IMR-90 (cell line): ENCODE data around the gene LCE1A. TPM values are rescaled to one million over a fixed set of nuclear protein-coding genes. Genes with fewer than 3 reads are reported as not detected.

Experiments
- ATAC-seq: fragments of 200-7000 bp; cut with Tn5 transposase; 2 replicates; pipeline ENCODE4 v1.9.1; 2020; ENCODE audit warnings: low read depth, mild to moderate bottlenecking, moderate library complexity
- BruUV-seq: library from RNA; stranded (reverse); fragments of 400-500 nt; replicated peaks from 2 replicates; lab custom pipeline; 2021; lab: Mats Ljungman, UMichigan
- CTCF ChIA-PET: fragments of 300-600 bp; formaldehyde crosslinking; extraction: SDS; loops from one replicate; lab custom pipeline; 2021; ENCODE audit warnings: antibody characterized with exemption; lab: Yijun Ruan, JAX
- POLR2A ChIA-PET: fragments of 300-600 bp; sonication (Branson Sonifier 250); formaldehyde crosslinking; loops from one replicate; lab custom pipeline; 2022; ENCODE audit warnings: antibody characterized with exemption; ENCODE audit not compliant: unreplicated experiment; lab: Charles Lee
- DNase-seq: peaks from one replicate; pipeline ENCODE4 v3.0.0; 2013
- H2AFZ ChIP-seq: replicated peaks from 2 replicates; pipeline ENCODE3; 2013; ENCODE audit warnings: low read length, mild to moderate bottlenecking; ENCODE audit not compliant: poor library complexity
- H2AK5ac ChIP-seq: 2 replicates; pipeline ENCODE4 v1.6.1; 2013; ENCODE audit warnings: low read depth, low read length, inconsistent platforms
- H2AK9ac ChIP-seq: replicated peaks from 2 replicates; pipeline ENCODE3; 2013; ENCODE audit warnings: mild to moderate bottlenecking, low read depth, low read length, moderate library complexity; ENCODE audit not compliant: poor library complexity
- H2BK120ac ChIP-seq: 2 replicates; pipeline ENCODE4 v1.6.1; 2013; ENCODE audit warnings: low read depth, low read length, inconsistent platforms
- H2BK15ac ChIP-seq: 3 replicates; pipeline ENCODE4 v1.6.1; 2013; ENCODE audit warnings: low read depth, low read length, inconsistent platforms
- H2BK20ac ChIP-seq: 2 replicates; pipeline ENCODE4 v1.6.1; 2013; ENCODE audit warnings: low read depth, mild to moderate bottlenecking, inconsistent platforms, low read length, moderate library complexity
- H2BK5ac ChIP-seq: 2 replicates; pipeline ENCODE4 v1.6.1; 2013; ENCODE audit warnings: mild to moderate bottlenecking, low read depth, low read length, inconsistent platforms; ENCODE audit not compliant: poor library complexity, severe bottlenecking
- H3K14ac ChIP-seq: replicated peaks from 2 replicates; pipeline ENCODE4 v1.6.1; 2013; ENCODE audit warnings: low read depth, low read length, inconsistent platforms
- H3K18ac ChIP-seq: 2 replicates; pipeline ENCODE4 v1.6.1; 2013; ENCODE audit warnings: low read depth, low read length, control low read depth
- H3K23ac ChIP-seq: 2 replicates; pipeline ENCODE4 v1.6.1; 2013; ENCODE audit warnings: low read depth, low read length, inconsistent platforms
- H3K27ac ChIP-seq: 2 replicates; pipeline ENCODE4 v1.5.1; 2013; ENCODE audit warnings: mild to moderate bottlenecking, control low read depth, low read length; ENCODE audit not compliant: insufficient read depth
- H3K27me3 ChIP-seq: 2 replicates; pipeline ENCODE4 v1.6.1; 2013; ENCODE audit warnings: low read length; ENCODE audit not compliant: control insufficient read depth, insufficient read depth
- H3K36me3 ChIP-seq: 2 replicates; pipeline ENCODE4 v1.6.1; 2013; ENCODE audit warnings: low read length, mixed read lengths; ENCODE audit not compliant: control insufficient read depth, insufficient read depth
- H3K4ac ChIP-seq: 2 replicates; pipeline ENCODE4 v1.6.1; 2013; ENCODE audit warnings: low read depth, low read length, inconsistent platforms
- H3K4me1 ChIP-seq: 2 replicates; pipeline ENCODE4 v1.6.1; 2013; ENCODE audit warnings: low read length, mixed read lengths; ENCODE audit not compliant: control insufficient read depth, insufficient read depth
- H3K4me2 ChIP-seq: 2 replicates; pipeline ENCODE4 v1.6.1; 2013; ENCODE audit warnings: low read depth, mild to moderate bottlenecking, control low read depth, low read length, moderate library complexity
- H3K4me3 ChIP-seq: 2 replicates; pipeline ENCODE4 v1.5.1; 2013; ENCODE audit warnings: low read depth, mild to moderate bottlenecking, control low read depth, low read length, moderate library complexity; ENCODE audit not compliant: insufficient read depth
- H3K56ac ChIP-seq: 2 replicates; pipeline ENCODE4 v1.6.1; 2013; ENCODE audit warnings: low read length, inconsistent platforms; ENCODE audit not compliant: insufficient read depth; ENCODE audit errors: extremely low read depth
- H3K79me1 ChIP-seq, 2 experiments: 2 replicates each; pipeline ENCODE4 v1.6.1; 2013; ENCODE audit warnings: low read length in 2 of 2, inconsistent platforms in 1 of 2, low read depth in 1 of 2
- H3K9ac ChIP-seq: 2 replicates; pipeline ENCODE4 v1.6.1; 2013; ENCODE audit warnings: low read depth, low read length, control low read depth
- H3K9me1 ChIP-seq: 2 replicates; pipeline ENCODE4 v1.6.1; 2013; ENCODE audit warnings: low read length, inconsistent platforms; ENCODE audit not compliant: insufficient read depth
- H3K9me3 ChIP-seq: 2 replicates; pipeline ENCODE4 v1.6.1; 2013; ENCODE audit warnings: low read length; ENCODE audit not compliant: control insufficient read depth, insufficient read depth
- H4K20me1 ChIP-seq: 2 replicates; pipeline ENCODE4 v1.6.1; 2013; ENCODE audit warnings: low read length, inconsistent platforms; ENCODE audit not compliant: insufficient read depth
- H4K5ac ChIP-seq: 2 replicates; pipeline ENCODE4 v1.6.1; 2013; ENCODE audit warnings: mild to moderate bottlenecking, low read depth, low read length, control low read depth
- H4K8ac ChIP-seq, 2 experiments: 2 replicates each; pipeline ENCODE4 v1.6.1; 2013; ENCODE audit warnings: low read depth in 2 of 2, low read length in 2 of 2, control low read depth in 1 of 2, inconsistent platforms in 1 of 2
- H4K91ac ChIP-seq: 2 replicates; pipeline ENCODE4 v1.6.1; 2013; ENCODE audit warnings: low read depth, low read length, inconsistent platforms; ENCODE audit not compliant: insufficient read depth
- CEBPB ChIP-seq: IDR thresholded peaks from 2 replicates; pipeline ENCODE4 v1.6.1; 2012; ENCODE audit warnings: low read depth, low read length, improper control_type of control experiment
- MAFK ChIP-seq: IDR thresholded peaks from 2 replicates; pipeline ENCODE4 v1.6.1; 2012; ENCODE audit warnings: low read depth, low read length, improper control_type of control experiment
- USF2 ChIP-seq: fragments of 150-350 bp; IDR thresholded peaks from 2 replicates; pipeline ENCODE4 v1.6.1; 2017; ENCODE audit warnings: mild to moderate bottlenecking, antibody characterized with exemption, low read length, low read depth
- WGBS, 2 experiments: methylation state at CpG; one replicate each; pipeline versions ENCODE4 v1.1.5 to v1.1.7; 2013; ENCODE audit warnings: missing lambda C conversion rate in 2 of 2; ENCODE audit not compliant: insufficient read length in 1 of 2; ENCODE audit errors: extremely low coverage in 2 of 2; 5-methylcytosine and 5-hydroxymethylcytosine counted together
- dilution Hi-C: fragments of 300-500 bp; cut with HindIII; formaldehyde crosslinking; loops from one replicate; pipeline ENCODE4 v1.14.3; 2018; ENCODE audit warnings: low sequenced_read_pairs; ENCODE audit not compliant: unreplicated experiment
- in situ Hi-C: fragments of 300-500 bp; cut with MboI; formaldehyde crosslinking; loops from 3 replicates; pipeline ENCODE4 v1.14.3; 2019; ENCODE audit warnings: low sequenced_read_pairs, inconsistent platforms, mixed read lengths
- intact Hi-C: fragments of 100-400 bp; cut with micrococcal nuclease; formaldehyde crosslinking; loops from 2 replicates; pipeline ENCODE4 v1.10.0; 2022
- polyA plus RNA-seq, 3 experiments: library from polyadenylated mRNA; depleted of rRNA; stranded (reverse); fragments of >200 nt; gene quantifications; 2 replicates each; pipeline ENCODE4 v1.2.3, GENCODE V29; 2012; ENCODE audit warnings: low replicate concordance in 1 of 3
- total RNA-seq: library from RNA; depleted of rRNA; stranded (reverse); fragments of >200 nt; gene quantifications from 2 replicates; pipeline ENCODE4 v1.2.3, GENCODE V29; 2012
- TF ChIP-seq, protein P1 (sequence below): conservative IDR thresholded peaks from 2 replicates; pipeline ENCODE4 v1.5.1; 2012; ENCODE audit warnings: mild to moderate bottlenecking, low read depth, low read length, improper control_type of control experiment

The LCE1A gene
- total and polyA plus RNA-seq, 2 of the 4 experiments (the other 2 are of a cell fraction) = not detected

- H3K9me3 ChIP-seq = no peaks in the 10 kb centered on the region
- CTCF ChIA-PET = no interaction called here
- H3K4ac ChIP-seq = no peak overlapping the region
- POLR2A ChIA-PET = no interaction called here
- intact Hi-C loops = no loop called here
- H3K23ac ChIP-seq = no peak overlapping the region
- in situ Hi-C loops = no loop called here
- H4K8ac ChIP-seq = no peak overlapping the region
- no peak overlapping the region for H3K9ac ChIP-seq
- no peak overlapping the region for H4K91ac ChIP-seq
- no peak overlapping the region for H2BK20ac ChIP-seq
- H3K27ac ChIP-seq = no peak overlapping the region
- DNase-seq (no peak), ATAC-seq (no peak)
- BruUV-seq = no TSS peak
- 0% methylated on average over 1 of the region's 5 CpGs; no CpG with 5 or more reads in 1 of the 2 experiments for WGBS, 2 experiments
- dilution Hi-C loops = no loop called here
- no peaks in the 10 kb centered on the region for H3K9me1 ChIP-seq
- no peaks in the 10 kb centered on the region for H3K79me1 ChIP-seq
- no peak overlapping the region for H3K14ac ChIP-seq
- no peak overlapping the region for H2BK5ac ChIP-seq
- no peaks in the 10 kb centered on the region for H3K4me1 ChIP-seq
- no peak overlapping the region for H4K5ac ChIP-seq
- no peaks in the 10 kb centered on the region for H3K36me3 ChIP-seq
- no peak overlapping the region for H3K56ac ChIP-seq
- no peak overlapping the region for H2AFZ ChIP-seq
- H2BK120ac ChIP-seq = no peak overlapping the region
- H2BK15ac ChIP-seq = no peak overlapping the region
- no peaks in the 10 kb centered on the region for H4K20me1 ChIP-seq
- H2AK9ac ChIP-seq = no peak overlapping the region
- no peaks in the 10 kb centered on the region for H3K27me3 ChIP-seq
- H3K4me3 ChIP-seq = no peak overlapping the region
- H3K18ac ChIP-seq = no peak overlapping the region
- no peak overlapping the region for H3K4me2 ChIP-seq
- TF ChIP-seq USF2 (no peak), CEBPB (no peak), MAFK (no peak)
- TF ChIP-seq, protein P1, sequence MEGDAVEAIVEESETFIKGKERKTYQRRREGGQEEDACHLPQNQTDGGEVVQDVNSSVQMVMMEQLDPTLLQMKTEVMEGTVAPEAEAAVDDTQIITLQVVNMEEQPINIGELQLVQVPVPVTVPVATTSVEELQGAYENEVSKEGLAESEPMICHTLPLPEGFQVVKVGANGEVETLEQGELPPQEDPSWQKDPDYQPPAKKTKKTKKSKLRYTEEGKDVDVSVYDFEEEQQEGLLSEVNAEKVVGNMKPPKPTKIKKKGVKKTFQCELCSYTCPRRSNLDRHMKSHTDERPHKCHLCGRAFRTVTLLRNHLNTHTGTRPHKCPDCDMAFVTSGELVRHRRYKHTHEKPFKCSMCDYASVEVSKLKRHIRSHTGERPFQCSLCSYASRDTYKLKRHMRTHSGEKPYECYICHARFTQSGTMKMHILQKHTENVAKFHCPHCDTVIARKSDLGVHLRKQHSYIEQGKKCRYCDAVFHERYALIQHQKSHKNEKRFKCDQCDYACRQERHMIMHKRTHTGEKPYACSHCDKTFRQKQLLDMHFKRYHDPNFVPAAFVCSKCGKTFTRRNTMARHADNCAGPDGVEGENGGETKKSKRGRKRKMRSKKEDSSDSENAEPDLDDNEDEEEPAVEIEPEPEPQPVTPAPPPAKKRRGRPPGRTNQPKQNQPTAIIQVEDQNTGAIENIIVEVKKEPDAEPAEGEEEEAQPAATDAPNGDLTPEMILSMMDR = no peak
- H2AK5ac ChIP-seq = no peak overlapping the region
Measured at GRCh38 chr1:152823294-152823693, 4.0 kb upstream of the LCE1A start.
